ENCODE data around the gene SWAP70. TPM values are rescaled to one million over a fixed set of nuclear protein-coding genes. Genes with fewer than 3 reads are reported as not detected.

SWAP70 gene
- total and polyA plus RNA-seq, 2 of the 13 experiments (the other 11 are each of a cell fraction or from before 2014, with no cell fraction given) = 4.6 to 8.7 TPM

GRCh38 chr11:9646324-9646723 is 17.6 kb upstream of the SWAP70 start:
- no peak for ATAC-seq
- in situ Hi-C loops (cut with HindIII; ENCODE audit: extremely low pct_ligation_motif_present, low pct_unique_long_range_greater_than_20kb) = no loop called here

GRCh38 chr11:9651481-9651880 is 12.4 kb upstream of the SWAP70 start:
- FAIRE-seq (no peak), ATAC-seq (no peak), DNase-seq (ENCODE audit: low spot score) (no peak)
- intact Hi-C loops (cut with micrococcal nuclease; ENCODE audit: unreplicated experiment) = no loop called here
- Histone ChIP-seq H3K4me1 (ENCODE audit: insufficient read depth, low read length) (no peaks in the 10 kb centered on the region), H3K9ac (ENCODE audit: insufficient read depth, low read depth, low read length) (no peak overlapping the region), H3K9me3 (ENCODE audit: low read length) (no peaks in the 10 kb centered on the region), H3K27ac (ENCODE audit: extremely low read length, insufficient read depth, low read length) (no peak overlapping the region), H3K4me3 (replicated peaks in 1 of 3; ENCODE audit: insufficient read depth in 1 of 3, low read depth in 2 of 3, low read length in 3 of 3) (no peak overlapping the region), H3K27me3 (ENCODE audit: control insufficient read depth in 1 of 2, insufficient read depth in 2 of 2, low read length in 2 of 2) (no peaks in the 10 kb centered on the region), H2AFZ (ENCODE audit: low read length) (no peak overlapping the region), H3K79me2 (ENCODE audit: insufficient read depth, low read length) (no peaks in the 10 kb centered on the region), H3K36me3 (replicated peaks in 1 of 2; ENCODE audit: control insufficient read depth in 1 of 2, insufficient read depth in 2 of 2, low read length in 2 of 2) (no peaks in the 10 kb centered on the region), H3K4me2 (ENCODE audit: low read depth, low read length) (no peak overlapping the region), H4K20me1 (ENCODE audit: insufficient read depth, low read length) (no peaks in the 10 kb centered on the region)
- WGBS (ENCODE audit: low lambda C conversion rate) = 40% methylated on average over 7 of the region's 7 CpGs
- BruUV-seq (replicated peaks) = no TSS peak
- POLR2A ChIA-PET = no interaction called here
- in situ Hi-C loops (cut with HindIII; ENCODE audit: extremely low pct_ligation_motif_present, low pct_unique_long_range_greater_than_20kb) = no loop called here
- CTCF ChIA-PET (ENCODE audit: low intra/inter-chr PET ratio, low total read pairs) = no interaction called here
- TF ChIP-seq POLR2AphosphoS5 (IDR thresholded peaks at IDR 0.05; ENCODE audit: low read depth, low read length) (no peak), ZMYM3 (CRISPR knock-in tag; IDR thresholded peaks at IDR 0.05) (no peak), ZNF275 (CRISPR knock-in tag; IDR thresholded peaks at IDR 0.05; ENCODE audit: borderline replicate concordance) (no peak), RNF219 (CRISPR knock-in tag; IDR thresholded peaks at IDR 0.05) (no peak), USF2 (IDR thresholded peaks at IDR 0.05; ENCODE audit: low read depth, low read length) (no peak), USF2 (CRISPR knock-in tag; IDR thresholded peaks at IDR 0.05; ENCODE audit: borderline replicate concordance) (no peak), CBX5 (CRISPR knock-in tag; IDR thresholded peaks at IDR 0.05; ENCODE audit: borderline replicate concordance) (no peak), HNRNPL (IDR thresholded peaks at IDR 0.05; ENCODE audit: low read depth, low read length) (no peak), PATZ1 (CRISPR knock-in tag; IDR thresholded peaks at IDR 0.05) (no peak), CCAR2 (optimal IDR thresholded peaks at IDR 0.05; ENCODE audit: low read depth, low read length) (no peak)

More at GRCh38 chr11:9646324-9646723, 17.6 kb upstream of the SWAP70 start:
- BruUV-seq (replicated peaks) = no TSS peak
- H2AFZ ChIP-seq (ENCODE audit: low read length) = no peak overlapping the region
- H3K9me3 ChIP-seq (ENCODE audit: low read length) = no peaks in the 10 kb centered on the region
- DNase-seq (ENCODE audit: low spot score) (no peak), FAIRE-seq (no peak)
- TF ChIP-seq HOXD1 (CRISPR knock-in tag; IDR thresholded peaks at IDR 0.05) (no peak), CHD2 (IDR thresholded peaks at IDR 0.05; ENCODE audit: low read depth, low read length) (no peak), GATAD1 (CRISPR knock-in tag; IDR thresholded peaks at IDR 0.05) (no peak)
- H3K36me3 ChIP-seq (replicated peaks in 1 of 2; ENCODE audit: control insufficient read depth in 1 of 2, insufficient read depth in 2 of 2, low read length in 2 of 2) = no peaks in the 10 kb centered on the region
- H3K4me2 ChIP-seq (ENCODE audit: low read depth, low read length) = no peak overlapping the region
- H3K9ac ChIP-seq (ENCODE audit: insufficient read depth, low read depth, low read length) = no peak overlapping the region
- H3K4me1 ChIP-seq (ENCODE audit: insufficient read depth, low read length) = peaks cover 10% of the 10 kb centered on the region
- H3K4me3 ChIP-seq (replicated peaks in 1 of 3; ENCODE audit: insufficient read depth in 1 of 3, low read depth in 2 of 3, low read length in 3 of 3) = no peak overlapping the region
- no peak overlapping the region for H3K27ac ChIP-seq (ENCODE audit: extremely low read length, insufficient read depth, low read length)
- POLR2A ChIA-PET = no interaction called here
- H4K20me1 ChIP-seq (ENCODE audit: insufficient read depth, low read length) = no peaks in the 10 kb centered on the region
- CTCF ChIA-PET (ENCODE audit: low intra/inter-chr PET ratio, low total read pairs) = no interaction called here
- no peaks in the 10 kb centered on the region for H3K79me2 ChIP-seq (ENCODE audit: insufficient read depth, low read length)
- 22% methylated on average over 4 of the region's 4 CpGs for WGBS (ENCODE audit: low lambda C conversion rate)
- H3K27me3 ChIP-seq (ENCODE audit: control insufficient read depth in 1 of 2, insufficient read depth in 2 of 2, low read length in 2 of 2) = no peaks in the 10 kb centered on the region; a peak in 1 of 5 replicates
- intact Hi-C loops (cut with micrococcal nuclease; ENCODE audit: unreplicated experiment) = no loop called here
